Limb (tissue), 2 donors: ENCODE data around the gene GIPC2.
"Not testable (repeated sequence)": the region's sequence is repeated elsewhere in the genome, so short reads cannot be mapped to it uniquely, and the experiment has no call there.

Experiments used
- DNase-seq, 2 donors: peaks; one replicate each; pipeline ENCODE4 v3.0.0-alpha.2; 2016; ENCODE audit errors: extremely low spot score in 2 of 2

Gene GIPC2

GRCh38 chr1:78045926-78046778 is at the start of gene GIPC2:
Gene GIPC2 (plus strand): TSS chr1:78045966. CDS start chr1:78046095, 129 bp downstream.
- peak in 1 of 2 donors; percentile 59 for DNase-seq

- DNase-seq, result no peak
Observed at GRCh38 chr1:77996734-77997133, 49.0 kb upstream of the GIPC2 start.

GRCh38 chr1:78000536-78000935 is 45.2 kb upstream of the GIPC2 start:
- not testable (repeated sequence) for DNase-seq

GRCh38 chr1:78003070-78003746 is 42.6 kb upstream of the GIPC2 start:
- DNase-seq, result no peak

GRCh38 chr1:78003882-78004718 is 41.7 kb upstream of the GIPC2 start:
- DNase-seq, result peak; percentile 65 to 80

GRCh38 chr1:78004719-78005447 is 40.9 kb upstream of the GIPC2 start, which contains the start of gene DNAJB4:
Gene DNAJB4 (plus strand): TSS chr1:78004939. CDS start chr1:78005111, 172 bp downstream.
- peak; percentile 72 to 99 for DNase-seq

GRCh38 chr1:78005448-78005722 is 40.4 kb upstream of the GIPC2 start:
- DNase-seq, result no peak

GRCh38 chr1:78005755-78006154 is 40.0 kb upstream of the GIPC2 start:
- peak; percentile 35 to 92 for DNase-seq

GRCh38 chr1:78006521-78006920 is 39.2 kb upstream of the GIPC2 start:
- DNase-seq, result no peak

- no peak for DNase-seq
Observed at GRCh38 chr1:78007677-78008341, 38.0 kb upstream of the GIPC2 start.

GRCh38 chr1:78009276-78009675 is 36.5 kb upstream of the GIPC2 start:
- DNase-seq, result no peak

- no peak for DNase-seq
Observed at GRCh38 chr1:78009836-78010235, 35.9 kb upstream of the GIPC2 start.

GRCh38 chr1:78011050-78011449 is 34.7 kb upstream of the GIPC2 start:
- no peak for DNase-seq

GRCh38 chr1:78015148-78015547 is 30.6 kb upstream of the GIPC2 start:
- no peak for DNase-seq

- DNase-seq, result no peak
Observed at GRCh38 chr1:78019024-78019423, 26.7 kb upstream of the GIPC2 start.

- not testable (repeated sequence) for DNase-seq
Observed at GRCh38 chr1:78021134-78021533, 24.6 kb upstream of the GIPC2 start.

- DNase-seq, result no peak
Observed at GRCh38 chr1:78029793-78030192, 16.0 kb upstream of the GIPC2 start.

- DNase-seq, result no peak
Observed at GRCh38 chr1:78032996-78033796, 12.6 kb upstream of the GIPC2 start.

- no peak for DNase-seq
Observed at GRCh38 chr1:78033797-78034172, 12.0 kb upstream of the GIPC2 start.

GRCh38 chr1:78035121-78035520 is 10.6 kb upstream of the GIPC2 start:
- DNase-seq, result no peak
